ENCODE measurements around the gene TLR10.

TLR10 gene

DNA sequence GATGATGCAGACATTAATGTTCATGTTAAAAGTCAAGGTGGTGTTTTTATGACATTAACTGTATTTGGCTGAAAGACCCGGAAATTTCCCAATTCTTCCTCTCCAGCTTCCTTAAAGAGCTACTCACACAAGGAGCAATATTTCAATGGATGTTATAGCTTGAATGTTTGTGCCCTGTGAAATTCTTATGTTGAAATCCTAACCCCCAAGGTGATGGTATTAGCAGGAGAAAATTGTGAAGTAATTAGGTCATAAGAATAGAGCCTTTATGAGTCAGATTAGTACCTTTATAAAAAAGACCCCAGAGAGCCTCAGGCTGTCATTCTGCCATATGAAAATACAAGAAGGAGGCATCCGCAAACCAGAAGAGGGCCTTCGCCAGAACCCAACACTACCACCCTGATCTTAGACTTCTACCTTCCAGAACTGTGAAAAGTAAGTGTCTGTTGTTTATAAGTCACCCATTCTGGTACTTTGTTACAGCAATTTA lies 18.2 kb upstream of the TLR10 start:
- Histone ChIP-seq H3K9me2 (ENCODE audit: low read depth, low read length) (no peaks in the 10 kb centered on the region), H3K27ac (ENCODE audit: low read depth, low read length, poor library complexity, severe bottlenecking) (no peak overlapping the region), H3K36me3 (ENCODE audit: insufficient read depth, low read length) (peaks cover 79% of the 10 kb centered on the region), H2AFZ (ENCODE audit: low read length) (no peak overlapping the region), H3K4me2 (ENCODE audit: low read length) (no peak overlapping the region), H3K9me3 (ENCODE audit: low read length) (peaks cover 40% of the 10 kb centered on the region), H3K9ac (ENCODE audit: low read length) (no peak overlapping the region), H3K79me2 (ENCODE audit: insufficient read depth, low read length) (no peaks in the 10 kb centered on the region), H3K27me3 (ENCODE audit: insufficient read depth, low read length) (no peaks in the 10 kb centered on the region), H3K4me3 (ENCODE audit: low read depth, low read length, poor library complexity, severe bottlenecking) (no peak overlapping the region), H3F3A (ENCODE audit: insufficient read depth, low read length) (no peaks in the 10 kb centered on the region), H4K20me1 (ENCODE audit: insufficient read depth, low read length) (no peaks in the 10 kb centered on the region), H3K4me1 (ENCODE audit: insufficient read depth, low read length, severe bottlenecking) (peaks cover 26% of the 10 kb centered on the region)
- TF ChIP-seq EZH2 (IDR thresholded peaks at IDR 0.05; ENCODE audit: borderline replicate concordance, low read length), result no peak
- TF ChIP-seq, protein P1, sequence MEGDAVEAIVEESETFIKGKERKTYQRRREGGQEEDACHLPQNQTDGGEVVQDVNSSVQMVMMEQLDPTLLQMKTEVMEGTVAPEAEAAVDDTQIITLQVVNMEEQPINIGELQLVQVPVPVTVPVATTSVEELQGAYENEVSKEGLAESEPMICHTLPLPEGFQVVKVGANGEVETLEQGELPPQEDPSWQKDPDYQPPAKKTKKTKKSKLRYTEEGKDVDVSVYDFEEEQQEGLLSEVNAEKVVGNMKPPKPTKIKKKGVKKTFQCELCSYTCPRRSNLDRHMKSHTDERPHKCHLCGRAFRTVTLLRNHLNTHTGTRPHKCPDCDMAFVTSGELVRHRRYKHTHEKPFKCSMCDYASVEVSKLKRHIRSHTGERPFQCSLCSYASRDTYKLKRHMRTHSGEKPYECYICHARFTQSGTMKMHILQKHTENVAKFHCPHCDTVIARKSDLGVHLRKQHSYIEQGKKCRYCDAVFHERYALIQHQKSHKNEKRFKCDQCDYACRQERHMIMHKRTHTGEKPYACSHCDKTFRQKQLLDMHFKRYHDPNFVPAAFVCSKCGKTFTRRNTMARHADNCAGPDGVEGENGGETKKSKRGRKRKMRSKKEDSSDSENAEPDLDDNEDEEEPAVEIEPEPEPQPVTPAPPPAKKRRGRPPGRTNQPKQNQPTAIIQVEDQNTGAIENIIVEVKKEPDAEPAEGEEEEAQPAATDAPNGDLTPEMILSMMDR (IDR thresholded peaks at IDR 0.05; ENCODE audit: low read length), result no peak

DNA sequence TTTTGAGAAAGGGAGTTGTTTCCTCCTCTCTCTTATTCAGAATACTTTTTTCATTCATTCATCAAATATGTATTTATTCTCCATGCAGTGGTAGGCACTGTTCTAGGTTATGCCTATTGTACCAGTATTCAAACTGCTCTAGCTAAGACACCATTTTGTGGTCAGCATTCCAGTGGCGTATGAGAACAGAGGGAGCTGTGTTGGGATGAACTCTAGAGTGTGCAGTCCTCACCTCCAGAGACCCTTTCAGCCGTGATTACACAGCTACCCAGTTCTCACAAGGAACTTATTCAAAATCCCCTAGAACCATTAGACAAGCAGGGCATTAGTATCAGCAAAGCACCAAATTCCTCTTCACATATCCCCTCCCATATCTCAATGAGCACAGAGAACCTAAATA lies 17.6 kb upstream of the TLR10 start:
- TF ChIP-seq, protein P1 (IDR thresholded peaks at IDR 0.05; ENCODE audit: low read length), result no peak
- no peak for TF ChIP-seq EZH2 (IDR thresholded peaks at IDR 0.05; ENCODE audit: borderline replicate concordance, low read length)
- no peaks in the 10 kb centered on the region for H3K27me3 ChIP-seq (ENCODE audit: insufficient read depth, low read length)
- H3K36me3 ChIP-seq (ENCODE audit: insufficient read depth, low read length), result peaks cover 85% of the 10 kb centered on the region
- peaks cover 20% of the 10 kb centered on the region for H3K4me1 ChIP-seq (ENCODE audit: insufficient read depth, low read length, severe bottlenecking)
- no peak overlapping the region for H2AFZ ChIP-seq (ENCODE audit: low read length)
- H3K9me3 ChIP-seq (ENCODE audit: low read length), result peaks cover 41% of the 10 kb centered on the region
- no peak overlapping the region for H3K9ac ChIP-seq (ENCODE audit: low read length)
- no peak overlapping the region for H3K4me2 ChIP-seq (ENCODE audit: low read length)
- H3K27ac ChIP-seq (ENCODE audit: low read depth, low read length, poor library complexity, severe bottlenecking), result no peak overlapping the region
- no peaks in the 10 kb centered on the region for H4K20me1 ChIP-seq (ENCODE audit: insufficient read depth, low read length)
- H3K79me2 ChIP-seq (ENCODE audit: insufficient read depth, low read length), result no peaks in the 10 kb centered on the region
- no peaks in the 10 kb centered on the region for H3K9me2 ChIP-seq (ENCODE audit: low read depth, low read length)
- no peaks in the 10 kb centered on the region for H3F3A ChIP-seq (ENCODE audit: insufficient read depth, low read length)
- no peak overlapping the region for H3K4me3 ChIP-seq (ENCODE audit: low read depth, low read length, poor library complexity, severe bottlenecking)

DNA sequence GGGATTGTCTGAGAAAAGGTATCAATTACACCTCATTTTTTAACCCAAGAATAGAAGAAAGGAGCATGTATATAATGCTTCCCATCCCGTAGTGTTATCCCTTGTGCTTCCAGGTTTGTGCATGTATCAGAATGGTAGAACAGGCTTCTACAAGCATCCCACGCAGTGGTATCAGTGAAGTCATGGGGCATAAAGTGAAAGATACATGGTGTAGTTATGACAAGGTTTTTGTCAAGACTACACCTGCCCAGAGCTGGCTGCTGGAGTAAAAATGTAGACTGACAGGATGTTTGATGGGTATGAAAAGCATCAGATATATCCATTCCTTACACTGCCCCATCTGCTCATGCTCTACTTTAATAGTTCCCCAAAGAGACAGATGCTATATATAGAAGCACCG lies 12.3 kb upstream of the TLR10 start:
- Histone ChIP-seq H3K9me2 (ENCODE audit: low read depth, low read length) (no peaks in the 10 kb centered on the region), H3K4me1 (ENCODE audit: insufficient read depth, low read length, severe bottlenecking) (no peaks in the 10 kb centered on the region), H3K36me3 (ENCODE audit: insufficient read depth, low read length) (peaks cover 63% of the 10 kb centered on the region), H3K79me2 (ENCODE audit: insufficient read depth, low read length) (no peaks in the 10 kb centered on the region), H4K20me1 (ENCODE audit: insufficient read depth, low read length) (no peaks in the 10 kb centered on the region), H2AFZ (ENCODE audit: low read length) (no peak overlapping the region), H3K4me2 (ENCODE audit: low read length) (no peak overlapping the region), H3K4me3 (ENCODE audit: low read depth, low read length, poor library complexity, severe bottlenecking) (no peak overlapping the region), H3K9ac (ENCODE audit: low read length) (no peak overlapping the region), H3K27me3 (ENCODE audit: insufficient read depth, low read length) (no peaks in the 10 kb centered on the region), H3K9me3 (ENCODE audit: low read length) (peaks cover 34% of the 10 kb centered on the region), H3K27ac (ENCODE audit: low read depth, low read length, poor library complexity, severe bottlenecking) (no peak overlapping the region), H3F3A (ENCODE audit: insufficient read depth, low read length) (no peaks in the 10 kb centered on the region)
- TF ChIP-seq, protein P1 (IDR thresholded peaks at IDR 0.05; ENCODE audit: low read length), result no peak
- no peak for TF ChIP-seq EZH2 (IDR thresholded peaks at IDR 0.05; ENCODE audit: borderline replicate concordance, low read length)
